Effector memory CD4-positive, alpha-beta T cell (primary cell): ENCODE data around the gene SELPLG.

Experiments
- DNase-seq, 3 donors: peaks; one replicate each; pipeline ENCODE4 v3.0.0-alpha.2; 2020
- H3K27ac ChIP-seq: 2 replicates; pipeline ENCODE4 v1.7.0; 2013; ENCODE audit warnings: mild to moderate bottlenecking, low read length, moderate library complexity; ENCODE audit not compliant: insufficient read depth, poor library complexity, severe bottlenecking
- H3K27me3 ChIP-seq: replicated peaks from 2 replicates; pipeline ENCODE4 v1.7.0; 2013; ENCODE audit warnings: mild to moderate bottlenecking, low read length; ENCODE audit not compliant: insufficient read depth, control insufficient read depth, poor library complexity, severe bottlenecking
- H3K36me3 ChIP-seq: 2 replicates; pipeline ENCODE4 v1.7.0; 2013; ENCODE audit warnings: mild to moderate bottlenecking, low read length, moderate library complexity; ENCODE audit not compliant: control insufficient read depth, insufficient read depth
- H3K4me1 ChIP-seq: 2 replicates; pipeline ENCODE4 v1.7.0; 2013; ENCODE audit warnings: low read length, mild to moderate bottlenecking; ENCODE audit not compliant: control insufficient read depth, insufficient read depth, poor library complexity, severe bottlenecking
- H3K4me3 ChIP-seq: 2 replicates; pipeline ENCODE4 v1.7.0; 2013; ENCODE audit warnings: low read length, low read depth, mild to moderate bottlenecking; ENCODE audit not compliant: insufficient read depth, poor library complexity, severe bottlenecking
- H3K9me3 ChIP-seq: 2 replicates; pipeline ENCODE4 v1.7.0; 2013; ENCODE audit warnings: mild to moderate bottlenecking, low read length, moderate library complexity; ENCODE audit not compliant: control insufficient read depth

The SELPLG gene

GRCh38 chr12:108606492-108606891 is 27.2 kb downstream of the SELPLG start:
- no peak overlapping the region for H3K4me3 ChIP-seq
- H3K27me3 ChIP-seq: no peaks in the 10 kb centered on the region
- H3K4me1 ChIP-seq: no peaks in the 10 kb centered on the region
- H3K9me3 ChIP-seq: no peaks in the 10 kb centered on the region
- no peaks in the 10 kb centered on the region for H3K36me3 ChIP-seq
- DNase-seq: no peak
- no peak overlapping the region for H3K27ac ChIP-seq

- no peaks in the 10 kb centered on the region for H3K4me1 ChIP-seq
- H3K27ac ChIP-seq: no peak overlapping the region
- H3K27me3 ChIP-seq: no peaks in the 10 kb centered on the region
- H3K36me3 ChIP-seq: no peaks in the 10 kb centered on the region
- no peak for DNase-seq
- H3K9me3 ChIP-seq: no peaks in the 10 kb centered on the region
- H3K4me3 ChIP-seq: no peak overlapping the region
Observed at GRCh38 chr12:108605690-108606406, 27.8 kb downstream of the SELPLG start.

GRCh38 chr12:108605000-108605689 is 28.5 kb downstream of the SELPLG start:
- Histone ChIP-seq H3K27ac (no peak overlapping the region), H3K4me1 (no peaks in the 10 kb centered on the region)
- DNase-seq: no peak

GRCh38 chr12:108604208-108604941 is 29.3 kb downstream of the SELPLG start:
- no peak for DNase-seq
- Histone ChIP-seq H3K9me3 (no peaks in the 10 kb centered on the region), H3K4me3 (no peak overlapping the region), H3K27ac (no peak overlapping the region), H3K27me3 (no peaks in the 10 kb centered on the region), H3K4me1 (no peaks in the 10 kb centered on the region), H3K36me3 (no peaks in the 10 kb centered on the region)

More at GRCh38 chr12:108605000-108605689, 28.5 kb downstream of the SELPLG start:
- Histone ChIP-seq H3K9me3 (no peaks in the 10 kb centered on the region), H3K4me3 (no peak overlapping the region), H3K36me3 (no peaks in the 10 kb centered on the region), H3K27me3 (no peaks in the 10 kb centered on the region)

GRCh38 chr12:108603743-108604142 is 30.0 kb downstream of the SELPLG start:
- no peak overlapping the region for H3K27ac ChIP-seq
- H3K27me3 ChIP-seq: no peaks in the 10 kb centered on the region
- no peaks in the 10 kb centered on the region for H3K4me1 ChIP-seq
- DNase-seq: no peak
- H3K4me3 ChIP-seq: no peak overlapping the region
- H3K36me3 ChIP-seq: no peaks in the 10 kb centered on the region
- no peaks in the 10 kb centered on the region for H3K9me3 ChIP-seq

- H3K9me3 ChIP-seq: no peaks in the 10 kb centered on the region
Observed at GRCh38 chr12:108602976-108603704, 30.6 kb downstream of the SELPLG start.

GRCh38 chr12:108602209-108602705 is 31.4 kb downstream of the SELPLG start:
- no peak for DNase-seq
- no peaks in the 10 kb centered on the region for H3K9me3 ChIP-seq
- no peak overlapping the region for H3K27ac ChIP-seq
- H3K4me1 ChIP-seq: no peaks in the 10 kb centered on the region
- no peaks in the 10 kb centered on the region for H3K36me3 ChIP-seq
- no peaks in the 10 kb centered on the region for H3K27me3 ChIP-seq
- H3K4me3 ChIP-seq: no peak overlapping the region

More at GRCh38 chr12:108602976-108603704, 30.6 kb downstream of the SELPLG start:
- Histone ChIP-seq H3K4me1 (no peaks in the 10 kb centered on the region), H3K4me3 (no peak overlapping the region), H3K36me3 (no peaks in the 10 kb centered on the region), H3K27ac (no peak overlapping the region), H3K27me3 (no peaks in the 10 kb centered on the region)
- DNase-seq: no peak

GRCh38 chr12:108600702-108601007 is 33.0 kb downstream of the SELPLG start:
- H3K4me1 ChIP-seq: no peaks in the 10 kb centered on the region

GRCh38 chr12:108599948-108600701 is 33.6 kb downstream of the SELPLG start:
- Histone ChIP-seq H3K27ac (no peak overlapping the region), H3K4me1 (no peaks in the 10 kb centered on the region), H3K27me3 (no peaks in the 10 kb centered on the region), H3K9me3 (no peaks in the 10 kb centered on the region), H3K36me3 (no peaks in the 10 kb centered on the region), H3K4me3 (no peak overlapping the region)
- no peak for DNase-seq

More at GRCh38 chr12:108600702-108601007, 33.0 kb downstream of the SELPLG start:
- no peak overlapping the region for H3K27ac ChIP-seq
- no peak for DNase-seq
- no peaks in the 10 kb centered on the region for H3K9me3 ChIP-seq
- no peaks in the 10 kb centered on the region for H3K36me3 ChIP-seq
- H3K27me3 ChIP-seq: no peaks in the 10 kb centered on the region
- H3K4me3 ChIP-seq: no peak overlapping the region
